ENCODE data around the gene RBBP5.

RBBP5 gene

DNA sequence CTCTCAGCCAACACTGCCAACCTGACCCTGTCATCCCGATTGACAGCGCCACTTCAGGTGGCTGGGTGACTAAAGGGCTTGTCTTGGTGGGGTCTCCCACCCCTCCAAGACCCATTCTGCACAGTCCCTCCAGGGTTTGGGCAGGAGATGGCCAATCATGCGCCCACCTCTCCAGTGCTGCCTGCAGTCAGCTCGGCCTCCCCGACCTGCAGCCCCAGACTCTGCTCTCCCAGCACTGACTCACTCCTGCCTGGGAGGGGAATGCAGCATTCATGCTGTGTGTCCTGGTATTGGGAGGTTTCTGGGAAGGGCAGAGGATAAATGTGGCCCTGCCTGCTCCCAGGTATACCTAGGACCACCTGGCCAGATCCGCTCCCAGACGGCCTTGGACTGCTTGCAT lies 47.3 kb downstream of the RBBP5 start:
- no peak for DNase-seq (ENCODE audit: low read depth in 2 of 3, low spot score in 1 of 3)

DNA sequence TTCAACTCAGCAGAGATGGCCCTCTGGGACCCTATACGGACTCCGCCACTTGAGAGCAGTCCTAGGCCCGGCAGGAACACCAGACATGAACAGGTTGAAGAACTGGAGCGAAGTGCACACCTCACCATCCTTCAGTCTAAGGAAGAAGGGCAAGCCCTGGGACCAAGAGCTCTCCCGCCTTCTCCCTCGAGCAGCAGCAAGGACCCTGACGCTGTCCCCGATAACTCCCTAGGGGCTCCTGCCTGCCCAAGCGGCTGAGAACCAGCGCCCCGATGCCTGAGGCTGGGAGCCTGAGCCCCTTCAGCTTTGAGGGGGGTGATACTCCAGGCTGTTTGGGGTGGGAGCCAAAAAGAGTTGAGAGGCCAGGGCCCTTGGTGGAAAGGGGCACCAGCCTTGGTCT lies 47.7 kb downstream of the RBBP5 start:
- no peak for DNase-seq (ENCODE audit: low read depth in 2 of 3, low spot score in 1 of 3)

DNA sequence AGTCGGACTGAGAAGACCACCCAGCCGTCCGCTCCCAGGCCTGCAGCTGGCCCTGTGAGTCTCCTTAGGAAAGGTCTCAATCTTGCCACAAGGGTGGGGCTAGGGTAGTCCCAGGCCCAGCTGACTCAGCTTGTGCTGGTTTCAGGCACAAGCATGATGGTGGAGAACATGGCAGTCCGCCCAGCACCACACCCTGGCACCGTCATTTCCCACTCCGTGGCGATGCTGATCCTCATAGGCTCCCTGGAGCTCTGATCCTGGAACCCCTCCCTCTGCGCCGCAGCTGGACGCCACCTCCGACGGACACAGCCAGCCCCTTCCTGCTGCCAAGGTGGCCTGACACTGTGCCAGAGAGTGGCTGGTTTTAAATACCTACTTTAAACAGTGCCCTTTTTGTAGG lies 48.3 kb downstream of the RBBP5 start:
- DNase-seq (ENCODE audit: low read depth in 2 of 3, low spot score in 1 of 3) = no peak

DNA sequence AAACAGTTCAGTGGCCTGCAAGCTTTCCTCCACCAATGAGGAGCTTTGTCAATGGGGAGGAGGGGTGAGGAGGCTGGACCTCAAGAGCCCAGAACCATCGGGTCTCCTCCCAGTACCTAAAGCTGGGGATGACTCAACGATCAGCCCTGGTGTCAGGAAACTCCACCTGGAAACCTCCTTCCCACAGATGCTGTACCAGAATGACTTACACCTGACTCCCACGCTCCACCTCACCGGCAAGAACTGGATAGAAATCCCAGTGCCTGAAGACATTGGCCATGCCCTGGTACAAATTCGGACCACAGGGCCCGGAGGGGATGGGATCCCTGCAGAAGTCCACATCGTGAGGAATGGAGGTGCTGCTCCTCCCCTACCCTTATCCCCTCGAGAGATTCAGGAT lies 48.9 kb downstream of the RBBP5 start:
- no peak for DNase-seq (ENCODE audit: low read depth in 2 of 3, low spot score in 1 of 3)

DNA sequence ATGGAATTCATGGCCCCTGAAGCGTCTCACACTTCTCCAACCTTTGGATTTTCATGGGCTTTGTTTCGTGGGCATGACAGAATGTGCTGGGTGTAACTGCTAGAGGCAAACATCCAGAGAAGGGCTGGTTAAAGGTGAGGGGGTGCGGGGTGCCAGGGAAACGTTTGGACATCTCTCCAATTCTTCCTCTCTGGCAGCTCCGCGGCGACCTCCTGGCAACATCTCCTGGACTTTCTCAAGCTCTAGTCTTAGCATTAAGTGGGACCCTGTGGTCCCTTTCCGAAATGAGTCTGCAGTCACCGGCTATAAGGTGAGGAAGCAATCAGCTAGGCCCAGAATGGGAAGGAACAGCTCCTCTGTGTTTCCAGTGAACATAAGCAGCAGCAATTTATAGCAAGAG lies 49.5 kb downstream of the RBBP5 start:
- no peak for DNase-seq (ENCODE audit: low read depth in 2 of 3, low spot score in 1 of 3)

DNA sequence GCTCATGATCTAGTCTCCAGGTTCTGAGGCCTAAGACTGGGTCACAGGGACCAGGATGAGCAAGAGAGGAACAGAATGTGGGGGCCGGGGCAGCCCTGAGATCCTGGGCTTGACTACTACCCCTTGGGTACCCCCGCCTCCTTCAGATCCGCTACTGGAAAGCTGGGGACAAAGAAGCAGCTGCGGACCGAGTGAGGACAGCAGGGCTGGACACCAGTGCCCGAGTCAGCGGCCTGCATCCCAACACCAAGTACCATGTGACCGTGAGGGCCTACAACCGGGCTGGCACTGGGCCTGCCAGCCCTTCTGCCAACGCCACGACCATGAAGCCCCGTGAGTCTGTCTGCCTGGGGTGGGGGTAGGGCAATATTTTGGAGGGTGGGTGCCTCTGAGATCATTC lies 50.0 kb downstream of the RBBP5 start:
- DNase-seq (ENCODE audit: low read depth in 2 of 3, low spot score in 1 of 3) = no peak

DNA sequence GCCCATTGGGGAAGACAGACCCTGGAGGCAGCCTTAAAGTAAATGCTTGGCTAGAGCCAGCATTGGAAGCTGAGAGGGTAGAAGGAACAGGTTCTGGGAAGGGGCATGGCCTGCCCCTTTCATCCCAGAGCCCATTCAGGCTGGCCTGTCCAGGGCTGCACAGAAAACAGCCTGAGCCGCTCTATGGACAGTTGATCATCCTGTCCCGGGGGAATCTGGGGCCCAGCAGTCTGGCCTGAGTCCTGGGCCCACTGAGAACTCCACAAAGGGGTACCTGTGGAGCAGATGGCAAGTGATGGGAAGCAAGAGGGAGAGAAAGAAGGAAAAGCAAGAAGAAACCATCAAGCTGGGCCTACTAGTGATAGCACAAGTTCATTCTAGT lies 50.8 kb downstream of the RBBP5 start:
- no peak for DNase-seq (ENCODE audit: low read depth in 2 of 3, low spot score in 1 of 3)

DNA sequence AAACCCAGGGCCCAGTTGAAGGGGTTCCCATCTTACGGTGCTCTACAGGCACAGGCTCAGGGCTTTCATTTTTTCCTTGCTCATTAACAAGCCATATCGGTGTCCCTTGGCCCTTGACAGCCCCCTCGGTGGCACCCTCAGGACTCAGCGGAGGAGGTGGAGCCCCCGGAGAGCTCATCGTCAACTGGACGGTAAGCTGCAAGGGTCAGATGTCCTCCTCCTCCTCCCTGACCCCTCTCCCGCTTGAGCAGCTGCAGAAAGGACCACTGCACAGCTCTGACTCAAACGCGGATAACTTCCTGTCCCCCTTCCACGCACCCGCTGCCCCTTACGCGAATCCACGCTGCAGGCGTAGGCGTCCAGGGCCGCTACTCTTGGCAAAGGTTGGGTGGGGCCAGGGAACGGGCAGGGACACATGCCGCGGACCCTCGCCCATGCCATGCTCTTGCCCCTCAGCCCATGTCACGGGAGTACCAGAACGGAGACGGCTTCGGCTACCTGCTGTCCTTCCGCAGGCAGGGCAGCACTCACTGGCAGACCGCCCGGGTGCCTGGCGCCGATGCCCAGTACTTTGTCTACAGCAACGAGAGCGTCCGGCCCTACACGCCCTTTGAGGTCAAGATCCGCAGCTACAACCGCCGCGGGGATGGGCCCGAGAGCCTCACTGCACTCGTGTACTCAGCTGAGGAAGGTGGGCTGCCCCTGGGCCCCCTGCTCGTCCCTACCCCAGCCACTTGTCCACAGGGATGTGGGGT lies 52.2 kb downstream of the RBBP5 start:
- DNase-seq (ENCODE audit: low read depth in 2 of 3, low spot score in 1 of 3) = no peak

DNA sequence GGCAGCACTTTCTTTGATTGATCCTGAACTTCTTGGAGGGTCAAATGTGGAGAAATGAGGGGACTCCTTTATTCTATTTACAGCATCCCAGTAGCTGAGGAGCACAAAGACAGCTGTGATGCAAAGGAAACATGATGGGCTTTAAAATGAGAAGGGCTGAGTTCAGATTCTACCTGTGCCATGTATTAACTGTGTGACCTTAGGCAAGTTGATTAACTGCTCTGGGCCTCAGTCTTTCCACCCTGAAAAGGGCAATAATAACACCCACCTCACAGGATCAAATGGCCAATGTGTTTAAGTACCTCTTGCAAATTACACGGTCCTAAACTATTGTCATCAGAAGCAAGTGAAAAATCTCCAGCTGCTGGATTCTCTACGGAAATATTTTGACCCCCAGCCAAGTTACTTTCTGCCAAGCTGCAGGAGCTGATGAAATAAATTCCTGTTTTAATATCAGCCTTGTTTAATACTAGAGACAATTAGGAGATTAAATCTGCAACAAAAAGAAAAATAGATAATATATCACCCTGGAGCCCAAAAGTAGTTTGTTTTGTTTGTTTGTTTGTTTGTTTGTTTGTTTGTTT lies 53.2 kb downstream of the RBBP5 start:
- DNase-seq (ENCODE audit: low read depth in 2 of 3, low spot score in 1 of 3) = no peak

DNA sequence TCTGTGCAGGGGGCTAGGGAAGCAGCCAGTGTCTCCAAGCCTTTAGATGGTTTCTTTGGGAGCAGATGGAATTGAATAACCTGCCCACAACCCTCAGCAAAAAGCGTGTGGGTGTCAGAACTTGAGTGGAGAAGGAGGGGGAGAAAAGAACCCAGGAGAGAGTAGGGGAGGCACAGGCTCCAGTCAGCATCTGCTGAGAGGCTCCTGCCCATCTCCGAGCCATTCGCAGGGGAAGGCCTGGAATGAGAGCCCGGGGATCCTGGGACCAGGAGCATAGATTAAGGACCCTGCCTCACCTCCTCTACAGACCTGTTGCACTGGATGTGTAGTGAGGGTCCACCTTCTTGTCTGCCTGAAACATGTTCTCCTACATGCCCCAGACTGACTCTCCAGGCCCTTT lies 53.8 kb downstream of the RBBP5 start:
- no peak for DNase-seq (ENCODE audit: low read depth in 2 of 3, low spot score in 1 of 3)

DNA sequence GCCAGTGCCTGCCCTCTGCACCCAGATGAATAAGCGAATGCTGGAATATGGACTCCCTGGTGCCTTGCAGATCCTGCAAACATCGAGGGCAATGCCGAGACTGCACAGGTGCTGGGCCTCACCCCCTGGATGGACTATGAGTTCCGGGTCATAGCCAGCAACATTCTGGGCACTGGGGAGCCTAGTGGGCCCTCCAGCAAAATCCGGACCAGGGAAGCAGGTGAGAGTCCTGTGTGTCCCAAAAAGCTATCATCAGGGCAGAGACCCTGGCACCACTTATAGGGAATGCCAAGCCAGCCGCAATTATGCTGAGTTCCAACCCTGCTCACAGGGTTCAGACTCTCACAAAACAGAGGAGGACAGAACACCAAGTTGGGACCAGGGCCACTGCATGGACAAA lies 54.7 kb downstream of the RBBP5 start:
- no peak for DNase-seq (ENCODE audit: low read depth in 2 of 3, low spot score in 1 of 3)

DNA sequence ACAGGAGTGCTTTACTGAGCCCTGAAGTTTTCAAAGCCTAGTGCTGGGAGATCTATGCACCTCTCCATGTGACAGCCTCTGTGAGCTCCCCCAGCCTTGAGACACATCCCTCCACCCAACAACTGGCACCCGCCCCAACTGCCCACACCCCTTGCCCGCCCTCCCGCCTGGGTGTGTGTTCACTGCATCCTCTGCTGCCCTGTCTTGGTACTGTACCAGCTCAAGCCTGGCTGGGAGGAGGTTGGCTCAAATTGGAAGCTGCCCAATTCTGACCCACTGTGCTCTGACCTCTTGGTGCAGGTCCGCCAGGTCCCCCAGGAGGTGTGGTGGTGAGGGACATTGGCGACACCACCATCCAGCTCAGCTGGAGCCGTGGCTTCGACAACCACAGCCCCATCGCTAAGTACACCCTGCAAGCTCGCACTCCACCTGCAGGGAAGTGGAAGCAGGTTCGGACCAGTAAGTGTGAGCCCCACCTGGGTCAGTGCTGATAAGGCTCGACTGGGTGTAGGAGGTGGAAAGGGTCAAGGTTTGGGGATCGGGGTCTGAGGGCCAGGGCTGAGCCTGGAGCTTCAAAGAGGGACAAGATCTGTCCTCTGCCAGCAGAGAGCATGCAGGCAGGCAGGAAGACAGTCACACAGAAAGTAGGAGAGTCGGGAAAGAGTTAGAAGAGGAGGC lies 55.5 kb downstream of the RBBP5 start:
- DNase-seq (ENCODE audit: low read depth in 2 of 3, low spot score in 1 of 3) = no peak

DNA sequence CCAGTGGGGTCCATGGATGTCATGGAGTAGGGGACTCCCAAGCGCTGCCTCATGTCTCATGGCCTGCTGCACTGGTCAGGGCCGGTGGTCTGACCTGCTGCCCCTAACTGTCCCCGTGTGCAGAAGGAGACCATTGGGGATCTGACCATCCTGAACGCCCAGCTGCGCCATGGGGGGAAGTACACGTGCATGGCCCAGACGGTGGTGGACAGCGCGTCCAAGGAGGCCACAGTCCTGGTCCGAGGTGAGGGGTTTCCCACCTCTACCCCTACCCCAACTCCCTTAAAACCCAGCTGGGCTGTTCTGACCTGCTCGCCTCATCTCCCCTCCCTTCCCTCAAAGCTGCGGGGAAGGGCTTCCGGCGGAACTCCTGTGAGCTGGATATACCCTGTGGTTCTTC lies 56.1 kb downstream of the RBBP5 start:
- no peak for DNase-seq (ENCODE audit: low read depth in 2 of 3, low spot score in 1 of 3)

DNA sequence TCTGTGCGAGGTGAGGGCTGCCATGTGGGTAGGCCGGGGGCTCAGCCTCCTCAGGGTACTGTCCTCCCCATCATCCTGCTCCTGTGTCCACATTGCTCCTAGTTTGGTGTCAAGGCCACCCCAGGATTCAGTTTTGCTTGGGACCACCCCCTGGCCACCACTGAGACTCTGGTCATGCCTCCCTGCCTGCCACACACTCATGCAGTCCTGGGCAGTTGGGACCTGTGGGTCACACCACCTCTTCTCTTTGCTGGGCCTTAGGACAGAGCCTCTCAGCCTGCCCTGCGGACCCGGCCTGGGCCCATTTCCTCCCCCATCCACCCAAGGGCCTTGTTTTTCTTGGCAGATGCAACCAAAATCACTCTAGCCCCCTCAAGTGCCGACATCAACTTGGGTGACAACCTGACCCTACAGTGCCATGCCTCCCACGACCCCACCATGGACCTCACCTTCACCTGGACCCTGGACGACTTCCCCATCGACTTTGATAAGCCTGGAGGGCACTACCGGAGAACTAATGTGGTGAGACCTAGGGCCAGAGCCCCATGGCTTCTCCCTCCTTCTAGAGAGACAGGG lies 56.9 kb downstream of the RBBP5 start:
- DNase-seq (ENCODE audit: low read depth in 2 of 3, low spot score in 1 of 3) = no peak

DNA sequence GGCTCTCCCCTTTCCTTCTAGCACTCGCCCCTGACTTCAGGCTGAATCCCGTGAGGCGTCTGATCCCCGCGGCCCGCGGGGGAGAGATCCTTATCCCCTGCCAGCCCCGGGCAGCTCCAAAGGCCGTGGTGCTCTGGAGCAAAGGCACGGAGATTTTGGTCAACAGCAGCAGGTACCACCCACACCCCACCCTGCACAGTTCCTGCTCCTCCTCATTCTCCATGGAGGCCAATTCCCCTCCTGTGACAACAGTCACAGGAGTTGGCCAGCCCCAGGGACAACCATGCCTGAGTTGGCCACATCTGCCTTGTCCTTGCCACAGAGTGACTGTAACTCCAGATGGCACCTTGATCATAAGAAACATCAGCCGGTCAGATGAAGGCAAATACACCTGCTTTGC lies 57.5 kb downstream of the RBBP5 start:
- DNase-seq (ENCODE audit: low read depth in 2 of 3, low spot score in 1 of 3) = no peak

DNA sequence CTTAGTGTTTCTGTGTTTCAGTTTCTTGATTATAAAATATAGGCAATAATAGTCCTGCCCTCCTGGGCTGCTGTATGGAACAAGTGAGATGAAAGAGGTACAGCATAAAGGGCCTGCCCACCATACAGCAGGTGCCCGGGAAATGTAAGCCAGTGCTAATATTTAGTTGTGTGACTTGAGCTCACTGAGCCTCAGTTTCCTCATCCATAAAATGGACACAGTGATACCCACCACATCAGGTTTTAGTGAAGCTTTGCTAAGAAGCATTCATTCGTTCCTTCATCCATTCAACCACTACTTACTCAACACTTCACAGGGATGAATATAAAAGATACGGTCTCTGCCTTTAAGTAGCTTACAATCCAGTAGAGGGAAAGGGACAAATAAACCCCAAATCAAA lies 58.9 kb downstream of the RBBP5 start:
- DNase-seq (ENCODE audit: low read depth in 2 of 3, low spot score in 1 of 3) = no peak

DNA sequence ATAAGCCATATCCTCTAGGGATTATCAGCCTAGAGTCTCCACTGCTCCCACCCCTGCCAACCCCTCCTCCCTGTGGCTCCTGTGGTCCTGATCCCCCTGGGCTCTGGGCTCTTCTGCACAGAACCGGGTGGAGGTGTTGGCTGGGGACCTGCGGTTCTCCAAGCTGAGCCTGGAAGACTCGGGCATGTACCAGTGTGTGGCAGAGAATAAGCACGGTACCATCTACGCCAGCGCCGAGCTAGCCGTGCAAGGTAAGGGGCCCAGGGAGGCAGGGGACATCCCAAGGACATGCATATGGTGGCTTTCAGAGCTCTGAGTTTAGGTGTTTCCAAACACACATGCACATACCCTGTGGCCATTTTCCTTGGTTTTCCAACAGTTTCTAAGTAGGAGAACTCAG lies 59.5 kb downstream of the RBBP5 start:
- DNase-seq (ENCODE audit: low read depth in 2 of 3, low spot score in 1 of 3) = no peak

DNA sequence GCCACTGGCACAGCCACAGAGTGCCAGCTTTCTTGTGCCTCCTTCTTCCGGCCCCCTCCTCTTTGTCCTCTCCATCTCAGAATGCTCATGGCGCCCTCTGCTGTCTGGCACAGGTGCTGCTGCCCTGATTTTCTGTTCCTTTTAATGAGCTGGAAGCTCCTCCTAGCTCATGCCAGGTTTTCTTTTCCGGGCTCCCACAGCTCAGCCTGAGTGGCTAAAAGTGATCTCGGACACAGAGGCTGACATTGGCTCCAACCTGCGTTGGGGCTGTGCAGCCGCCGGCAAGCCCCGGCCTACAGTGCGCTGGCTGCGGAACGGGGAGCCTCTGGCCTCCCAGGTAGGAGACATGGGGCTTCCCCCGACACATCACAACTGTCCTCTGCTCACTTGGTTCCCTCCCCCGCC lies 60.1 kb downstream of the RBBP5 start:
- DNase-seq (ENCODE audit: low read depth in 2 of 3, low spot score in 1 of 3) = peak; percentile 50 to 82 (median 59)

DNA sequence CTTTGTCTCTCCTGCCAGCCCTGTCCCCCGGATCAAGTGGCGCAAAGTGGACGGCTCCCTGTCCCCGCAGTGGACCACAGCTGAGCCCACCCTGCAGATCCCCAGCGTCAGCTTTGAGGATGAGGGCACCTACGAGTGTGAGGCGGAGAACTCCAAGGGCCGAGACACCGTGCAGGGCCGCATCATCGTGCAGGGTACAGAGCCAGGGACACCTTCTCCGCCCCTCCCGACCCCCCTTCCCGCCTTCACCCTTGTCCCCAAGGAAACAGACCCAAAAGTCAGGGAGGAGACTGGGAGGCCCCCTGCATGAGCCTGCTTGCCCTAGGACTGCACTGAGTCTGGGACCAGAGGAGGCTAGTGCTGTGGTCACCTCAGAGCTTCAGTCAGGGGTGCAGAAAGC lies 60.6 kb downstream of the RBBP5 start:
- no peak for DNase-seq (ENCODE audit: low read depth in 2 of 3, low spot score in 1 of 3)

DNA sequence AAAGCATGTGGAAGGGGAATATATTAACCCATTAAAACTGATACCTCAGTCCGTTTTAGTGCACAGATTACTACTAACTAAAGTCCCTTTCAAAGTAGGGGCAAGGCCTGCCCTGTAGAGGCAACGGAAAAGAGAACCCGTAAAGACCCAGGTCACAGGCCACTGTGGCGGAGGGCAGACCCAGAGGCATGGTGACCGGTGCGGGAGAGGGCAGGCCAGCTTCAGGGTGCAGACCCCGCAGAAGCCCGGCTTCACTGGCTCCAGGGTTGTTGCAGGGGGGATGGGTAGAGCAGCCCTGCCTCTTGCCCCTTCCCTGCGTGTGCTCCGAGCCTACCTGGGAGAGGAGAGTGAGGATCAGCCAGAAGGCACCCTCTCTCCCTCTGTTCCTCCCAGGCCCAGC lies 61.0 kb downstream of the RBBP5 start:
- no peak for DNase-seq (ENCODE audit: low read depth in 2 of 3, low spot score in 1 of 3)

DNA sequence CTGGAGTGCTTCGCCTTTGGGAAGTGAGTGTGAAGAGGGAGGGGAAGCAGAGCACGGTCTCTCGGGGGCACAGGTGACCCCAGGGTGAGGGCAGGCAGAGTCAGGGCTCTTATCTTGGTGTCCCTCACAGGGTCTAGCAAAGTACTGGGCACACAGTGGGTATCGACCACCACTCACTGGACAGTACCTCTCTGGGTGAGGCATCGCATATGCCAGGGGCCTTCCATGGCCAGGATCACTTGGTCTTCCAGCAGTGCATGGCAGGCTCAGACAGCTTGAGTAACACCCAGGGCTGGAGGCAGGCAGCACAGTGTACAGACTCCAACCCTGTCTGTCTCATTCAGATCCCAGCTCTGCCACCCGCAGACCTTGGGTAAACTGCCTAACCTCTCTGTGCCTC lies 62.1 kb downstream of the RBBP5 start:
- no peak for DNase-seq (ENCODE audit: low read depth in 2 of 3, low spot score in 1 of 3)

DNA sequence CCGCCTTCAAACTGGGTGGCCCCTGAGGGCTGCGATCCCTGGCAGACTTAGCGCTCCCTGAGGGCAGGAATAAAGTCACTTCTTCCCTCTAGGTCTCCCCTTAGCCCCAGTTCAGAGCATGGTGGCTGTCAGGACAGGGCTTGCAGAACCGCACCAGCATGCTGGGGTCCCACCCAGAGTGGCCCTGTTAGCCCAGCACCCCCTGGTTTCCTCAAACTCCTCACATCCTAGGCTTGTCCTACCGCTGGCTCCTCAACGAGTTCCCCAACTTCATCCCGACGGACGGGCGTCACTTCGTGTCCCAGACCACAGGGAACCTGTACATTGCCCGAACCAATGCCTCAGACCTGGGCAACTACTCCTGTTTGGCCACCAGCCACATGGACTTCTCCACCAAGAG lies 62.9 kb downstream of the RBBP5 start:
- DNase-seq (ENCODE audit: low read depth in 2 of 3, low spot score in 1 of 3) = no peak

Measured in stimulated activated CD4-positive, alpha-beta T cell treated with anti-CD3 and anti-CD28 coated beads, Interleukin-12 subunit alpha, Interleukin-12 subunit beta, amount 100 ng/mL, for 48 hours (primary cell).